Umbilical cord (tissue), 2 donors: ENCODE results near the gene TRMT13. TPM values are rescaled to one million over a fixed set of nuclear protein-coding genes. Genes with fewer than 3 reads are reported as not detected.
"Not testable (repeated sequence)": the region's sequence is repeated elsewhere in the genome, so short reads cannot be mapped to it uniquely, and the experiment has no call there.

ENCODE experiments used
- DNase-seq: peaks from one replicate; pipeline ENCODE4 v3.0.0-alpha.2; 2015; ENCODE audit warnings: low spot score
- total RNA-seq: library from RNA; depleted of rRNA; stranded (reverse); fragments of >200 nt; gene quantifications from one replicate; pipeline ENCODE4 v1.2.3, GENCODE V29; 2014; ENCODE audit warnings: low replicate concordance; ENCODE audit not compliant: insufficient read depth

TRMT13 gene
- total RNA-seq, 1 donor from 2014 or later: 37.1 TPM

DNA sequence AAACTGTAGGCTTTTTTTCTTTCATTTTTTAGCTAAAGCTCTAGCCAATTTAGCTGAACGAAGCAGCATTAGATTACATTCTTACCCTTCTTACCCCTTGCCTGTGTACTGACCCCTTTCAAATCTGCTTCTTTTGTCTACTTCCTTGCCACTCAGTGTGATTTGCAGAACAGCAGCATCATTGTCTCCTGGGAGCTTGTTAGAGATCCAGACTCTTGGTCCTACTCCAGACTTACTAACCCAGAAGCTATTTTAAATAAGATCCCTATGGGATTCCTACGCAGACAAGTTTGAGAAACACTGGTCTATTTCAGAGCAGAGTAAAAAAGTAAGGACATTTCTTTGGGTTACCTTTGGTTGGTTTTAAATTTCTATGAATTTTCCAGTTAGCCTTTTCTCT is 31.3 kb downstream of the TRMT13 start:
- DNase-seq: peak; percentile 18

DNA sequence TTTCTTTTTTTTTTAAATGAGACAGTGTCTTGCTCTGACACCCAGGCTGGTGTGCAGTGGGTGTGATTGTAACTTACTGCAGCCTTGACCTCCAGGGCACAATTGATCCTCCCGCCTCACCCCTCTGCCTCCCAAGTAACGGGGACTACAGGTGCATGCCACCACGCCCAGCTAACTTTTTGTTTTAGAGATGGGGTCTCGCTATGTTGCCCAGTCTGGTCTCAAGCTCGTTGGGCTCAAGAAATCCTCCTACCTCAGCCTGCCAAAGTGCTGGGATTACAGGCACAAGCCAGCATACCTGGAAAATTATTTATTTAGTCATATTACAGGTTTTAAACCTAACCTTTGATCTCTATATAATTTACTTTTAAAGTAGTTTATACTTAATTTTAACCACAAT is 31.7 kb downstream of the TRMT13 start:
- no peak for DNase-seq

DNA sequence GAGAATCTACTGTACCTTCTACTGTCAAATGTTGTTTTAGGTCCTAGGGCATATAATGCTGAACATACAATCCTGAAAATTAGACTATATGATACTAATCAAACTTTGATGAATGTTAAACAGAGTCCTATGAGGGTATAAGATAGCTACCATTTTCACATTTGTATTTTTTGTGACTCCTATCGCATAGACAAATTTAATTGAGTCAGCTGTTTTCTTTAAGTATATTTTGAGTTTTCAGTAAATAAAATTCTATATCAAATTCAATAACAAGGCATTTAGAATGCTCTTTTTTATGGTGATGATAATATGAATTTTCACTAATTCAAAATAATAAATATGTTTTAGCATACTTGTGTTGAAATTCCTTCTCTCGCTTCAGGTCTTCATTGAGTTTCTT is 35.1 kb downstream of the TRMT13 start:
- DNase-seq: no peak

DNA sequence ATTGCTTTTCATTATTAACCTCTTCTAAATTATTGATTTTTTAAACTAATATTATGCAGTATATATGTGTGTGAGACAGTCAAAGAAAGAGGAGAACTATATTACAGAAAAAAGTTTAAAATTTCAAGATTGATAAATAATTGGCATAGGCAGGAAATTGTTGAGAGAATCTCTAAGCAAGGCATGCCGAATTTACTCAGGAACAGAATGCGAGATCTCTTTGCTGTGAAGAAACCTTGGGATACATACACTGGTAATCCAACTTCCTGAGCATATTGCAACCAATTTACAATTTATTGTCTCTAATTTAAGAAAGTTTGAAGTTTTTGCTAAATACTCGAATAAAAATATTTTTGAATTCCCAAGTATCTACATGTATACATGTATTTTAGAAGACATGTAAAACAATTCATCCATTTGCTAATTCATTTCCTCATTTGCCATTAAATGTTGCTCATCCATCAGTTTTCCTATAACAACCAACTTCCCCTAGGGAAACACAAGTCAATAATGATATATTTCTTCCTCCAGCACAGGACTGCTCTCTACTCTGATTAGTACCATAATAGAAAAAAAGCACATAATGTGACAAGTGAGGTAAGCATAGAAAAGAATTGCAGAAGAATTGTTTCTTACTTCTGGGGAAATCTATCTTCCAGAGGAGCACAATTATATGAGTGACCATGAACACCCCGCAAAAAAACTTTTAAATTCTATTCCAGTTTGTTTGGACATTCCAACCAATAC is 44.5 kb downstream of the TRMT13 start:
- DNase-seq: no peak

DNA sequence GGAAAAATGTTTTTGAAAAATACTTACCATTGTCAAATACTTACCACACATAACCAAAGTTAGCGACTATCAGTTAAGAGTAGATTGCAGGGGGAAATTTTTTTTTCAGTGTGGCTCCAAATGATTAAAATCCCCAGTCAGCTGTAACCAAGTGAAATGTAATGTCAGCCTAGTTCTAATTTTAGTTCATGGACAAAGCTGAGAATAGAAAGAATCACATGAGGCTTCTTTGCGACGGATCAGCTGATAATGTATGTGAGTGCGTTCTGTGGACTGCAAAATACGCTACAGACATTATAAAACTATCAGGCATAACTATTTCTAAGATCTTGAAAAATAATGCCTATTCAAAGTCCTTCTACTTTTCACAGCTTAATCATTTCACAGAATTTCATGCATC is 45.1 kb downstream of the TRMT13 start, which contains the start of gene LRRC39:
LRRC39 (minus strand) TSS at position 166 of the 400 bp plus-strand sequence. CDS start 9,740 bp downstream, outside the sequence.
- peak; percentile 19 for DNase-seq

DNA sequence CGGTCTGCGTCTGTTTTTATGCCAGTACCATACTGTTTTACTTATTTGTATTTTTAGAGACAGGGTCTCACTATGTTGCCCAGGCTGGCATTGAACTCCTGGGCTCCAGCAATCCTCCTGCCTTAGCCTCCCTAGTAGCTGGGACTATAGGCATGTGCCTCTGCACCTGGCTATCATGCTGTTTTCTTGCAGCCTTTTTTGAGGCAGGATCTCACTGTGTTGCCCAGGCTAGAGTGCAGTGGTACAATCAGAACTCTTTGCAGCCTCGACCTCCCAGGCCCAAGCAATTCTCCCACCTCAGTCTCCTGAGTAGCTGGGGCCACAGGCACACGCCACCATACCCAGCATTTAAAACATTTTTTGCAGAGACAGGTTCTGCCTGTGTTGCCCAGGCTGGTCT is 50.4 kb downstream of the TRMT13 start:
- DNase-seq: no peak

DNA sequence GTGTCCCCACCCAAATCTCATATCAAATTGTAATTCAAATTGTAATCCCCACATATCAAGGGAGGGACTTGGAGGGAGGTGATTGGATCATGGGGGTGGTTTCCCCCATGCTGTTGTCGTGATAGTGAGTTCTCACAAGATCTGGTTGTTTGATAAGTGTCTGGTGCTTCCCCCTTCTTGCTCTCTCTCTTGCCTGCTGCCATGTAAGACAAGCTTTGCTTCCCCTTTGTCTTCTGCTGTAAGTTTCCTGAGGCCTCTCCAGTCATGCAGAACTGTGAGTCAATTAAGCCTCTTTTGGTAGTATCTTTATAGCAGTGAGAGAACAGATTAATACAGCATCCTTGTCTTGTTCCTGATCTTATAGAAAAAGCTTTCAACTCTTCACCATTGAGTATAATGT is 51.6 kb downstream of the TRMT13 start:
- no peak for DNase-seq

DNA sequence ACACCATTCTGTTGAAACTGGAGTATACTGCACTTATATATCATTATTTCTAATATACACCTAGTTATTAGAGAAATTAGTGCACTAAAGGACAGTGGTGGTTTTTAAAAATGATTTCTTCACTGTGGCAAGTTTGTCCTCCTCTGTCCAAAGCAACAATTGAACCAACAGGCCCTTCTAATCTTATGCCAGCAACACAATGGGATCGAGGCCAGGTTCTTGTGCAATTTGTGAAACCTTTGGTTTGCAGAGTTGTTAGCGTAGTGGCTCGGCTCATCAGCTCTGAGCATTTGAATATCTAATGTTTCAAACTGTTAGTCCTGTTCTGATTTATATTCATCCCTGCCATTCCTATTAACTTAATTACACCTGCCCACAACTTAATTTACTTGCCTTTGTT is 54.9 kb downstream of the TRMT13 start:
- DNase-seq: no peak

DNA sequence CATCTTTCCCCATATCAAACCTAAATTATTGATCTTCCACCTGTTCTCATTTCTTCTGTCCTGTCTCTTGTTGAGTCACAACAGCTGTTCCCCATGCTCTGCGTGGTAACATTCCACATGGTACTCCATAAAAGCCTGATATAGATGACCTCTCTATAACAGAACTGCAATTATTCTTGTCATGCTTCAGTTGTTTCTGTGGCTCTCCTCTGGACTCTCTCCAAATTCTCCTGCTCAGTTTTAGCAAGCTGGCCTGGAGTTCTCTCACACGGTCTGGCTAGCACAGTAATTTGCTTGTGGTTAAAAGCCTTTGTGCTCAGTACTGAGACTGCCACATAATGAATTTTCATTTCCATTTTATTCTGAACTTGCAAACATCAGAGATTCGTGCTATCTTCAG is 55.7 kb downstream of the TRMT13 start:
- peak; percentile 13 for DNase-seq

DNA sequence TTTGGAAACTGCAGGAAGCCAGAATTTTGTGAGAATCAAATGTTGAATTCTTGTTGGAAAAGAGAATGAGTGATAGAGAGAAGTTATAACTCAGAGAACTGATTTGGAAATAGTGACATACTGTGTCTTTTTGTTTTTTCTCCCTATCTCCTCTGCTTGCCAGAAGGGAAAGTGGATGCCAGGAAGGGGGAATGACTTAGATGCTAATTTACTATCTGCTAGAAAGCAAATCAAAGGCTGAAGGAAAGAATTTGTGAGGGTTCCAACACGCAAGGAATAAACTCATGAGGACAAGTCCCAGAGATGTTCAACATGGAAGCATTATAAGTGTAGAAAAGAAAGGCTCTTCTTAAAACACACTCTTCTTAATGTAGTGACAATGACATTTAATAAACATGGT is 65.6 kb downstream of the TRMT13 start:
- DNase-seq: no peak

DNA sequence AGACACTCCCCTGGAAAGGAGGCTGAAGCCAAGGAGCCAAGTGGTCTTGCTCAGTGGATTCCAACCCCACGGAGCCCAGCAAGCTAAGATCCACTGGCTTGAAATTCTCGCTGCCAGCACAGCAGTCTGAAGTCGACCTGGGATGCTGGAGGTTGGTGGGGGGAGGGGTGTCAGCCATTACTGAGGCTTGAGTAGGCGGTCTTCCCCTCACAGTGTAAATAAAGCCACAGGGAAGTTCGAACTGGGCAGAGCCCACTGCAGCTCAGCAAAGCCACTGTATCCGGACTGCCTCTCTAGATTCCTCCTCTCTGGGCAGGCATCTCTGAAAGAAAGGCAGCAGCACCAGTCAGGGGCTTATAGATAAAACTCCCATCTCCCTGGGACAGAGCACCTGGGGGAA is 67.1 kb downstream of the TRMT13 start:
- DNase-seq: not testable (repeated sequence)

Other genes with a start within 250 kb of the TRMT13 start
- 39.2 TPM for gene SLC35A3, start 163.2 kb upstream of the TRMT13 start, total RNA-seq
- 1.7 TPM for gene SASS6, start 233 bp upstream of the TRMT13 start, total RNA-seq
- gene LRRC39, start 45.1 kb downstream of the TRMT13 start, total RNA-seq: 2.4 TPM
- gene DBT, start 116.7 kb downstream of the TRMT13 start, total RNA-seq: 14.0 TPM
- gene RTCA, start 133.1 kb downstream of the TRMT13 start, total RNA-seq: 20.0 TPM
- gene CDC14A, start 219.3 kb downstream of the TRMT13 start, total RNA-seq: 10.1 TPM